GM19043 (cell line): ENCODE measurements around the gene ATP1A2.
A peak's percentile ranks its signal among the peaks of the same experiment; 100 is the strongest.

ENCODE experiments used
- ATAC-seq: cut with Tn5 transposase; IDR thresholded peaks from one replicate; pipeline ENCODE4 v1.9.1; 2021; ENCODE audit warnings: low read depth; ENCODE audit not compliant: unreplicated experiment

The ATP1A2 gene

GRCh38 chr1:160084771-160085321, 30.7 kb upstream of the ATP1A2 start:
- ATAC-seq, result no peak

GRCh38 chr1:160085686-160086455, 29.7 kb upstream of the ATP1A2 start:
- ATAC-seq, result peak; percentile 48

GRCh38 chr1:160086456-160086892, 29.1 kb upstream of the ATP1A2 start:
- no peak for ATAC-seq

DNA sequence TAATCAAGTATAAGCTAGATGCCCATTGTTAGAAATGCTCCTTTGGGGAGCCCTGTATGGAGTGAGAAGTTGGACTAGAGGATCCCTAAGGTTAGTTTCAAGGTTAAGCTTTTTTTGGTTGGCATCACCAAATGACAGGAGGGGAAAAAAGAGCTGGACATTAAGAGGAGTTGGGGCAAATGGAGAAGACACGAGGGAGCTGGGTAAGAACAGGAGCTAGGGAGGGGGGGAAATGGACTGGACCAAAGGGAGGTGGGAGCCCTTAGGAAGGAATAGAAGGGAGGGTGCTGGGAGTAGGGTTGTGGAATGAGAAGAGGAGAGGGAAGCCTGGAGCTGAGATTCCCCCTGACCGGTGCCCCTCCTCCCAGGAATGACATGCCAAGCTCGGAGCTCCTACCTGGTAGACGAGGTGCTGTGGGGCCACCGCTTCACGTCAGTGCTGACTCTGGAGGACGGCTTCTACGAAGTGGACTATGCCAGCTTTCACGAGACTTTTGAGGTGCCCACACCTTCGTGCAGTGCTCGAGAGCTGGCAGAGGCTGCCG, 28.4 kb upstream of the ATP1A2 start:
- no peak for ATAC-seq

DNA sequence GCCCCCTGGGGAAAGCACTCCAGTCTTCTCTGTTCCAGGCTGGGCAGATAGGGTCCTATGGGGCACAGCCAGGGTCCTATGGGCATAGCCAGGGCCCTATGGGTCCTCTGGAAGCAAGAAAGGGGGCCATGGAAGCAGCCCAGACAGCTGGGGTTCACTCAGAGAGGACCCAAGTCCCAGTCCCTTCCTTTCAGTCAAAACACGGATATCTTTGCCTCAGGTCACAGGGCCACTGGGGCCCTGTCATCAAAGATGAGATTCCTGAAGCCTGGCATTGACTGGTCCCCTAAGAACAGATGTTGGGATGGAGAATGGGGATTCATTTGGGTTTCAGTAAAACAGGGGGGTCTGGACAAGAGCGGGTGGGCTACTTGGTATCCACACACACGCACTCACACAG, 25.7 kb upstream of the ATP1A2 start:
- ATAC-seq, result no peak

GRCh38 chr1:160090760-160091159, 24.8 kb upstream of the ATP1A2 start:
- no peak for ATAC-seq

DNA sequence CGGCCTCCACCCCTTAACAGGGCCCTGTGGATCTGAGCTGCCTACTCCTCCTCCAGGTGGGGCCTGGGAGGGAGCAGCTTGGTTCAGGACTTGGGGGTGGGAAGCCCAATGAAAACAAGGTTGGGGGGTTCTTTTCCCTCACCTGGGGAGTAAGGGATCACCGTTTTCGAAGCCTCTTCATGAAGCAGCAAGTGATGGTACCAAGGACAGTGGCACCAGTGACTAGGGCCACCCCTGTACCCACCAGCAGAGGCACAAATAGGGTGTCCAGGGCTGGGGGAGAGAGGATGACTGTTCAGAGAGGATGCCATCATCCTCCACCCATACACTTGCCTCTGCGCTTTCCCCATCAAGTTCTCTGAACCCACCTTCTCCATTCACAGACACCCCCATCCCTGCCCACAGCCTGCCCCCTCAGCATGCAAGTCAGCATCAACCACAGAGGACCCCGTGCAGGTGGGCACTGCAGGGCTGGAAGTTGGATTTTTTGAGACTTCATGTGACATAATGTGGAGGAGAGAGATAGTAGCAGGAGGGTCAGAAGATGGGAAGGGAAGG, 23.8 kb upstream of the ATP1A2 start:
- no peak for ATAC-seq

GRCh38 chr1:160092366-160093068, 23.0 kb upstream of the ATP1A2 start:
- no peak for ATAC-seq

DNA sequence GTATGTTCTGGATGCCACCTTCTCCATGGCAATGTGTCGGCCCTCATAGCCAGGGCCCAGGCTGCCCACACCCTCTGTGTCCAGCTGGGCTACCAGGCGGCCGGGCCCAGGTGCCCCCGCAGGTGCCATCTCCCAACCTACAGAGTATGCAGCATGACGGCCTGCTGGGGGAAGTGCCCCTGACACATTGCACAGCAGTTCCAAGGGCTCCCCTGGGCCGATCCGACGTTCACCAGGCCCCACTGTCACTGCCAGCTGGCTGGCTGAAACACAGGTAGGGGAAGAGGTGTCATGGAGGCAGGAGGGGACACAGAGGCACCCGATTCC, 22.5 kb upstream of the ATP1A2 start:
- no peak for ATAC-seq

DNA sequence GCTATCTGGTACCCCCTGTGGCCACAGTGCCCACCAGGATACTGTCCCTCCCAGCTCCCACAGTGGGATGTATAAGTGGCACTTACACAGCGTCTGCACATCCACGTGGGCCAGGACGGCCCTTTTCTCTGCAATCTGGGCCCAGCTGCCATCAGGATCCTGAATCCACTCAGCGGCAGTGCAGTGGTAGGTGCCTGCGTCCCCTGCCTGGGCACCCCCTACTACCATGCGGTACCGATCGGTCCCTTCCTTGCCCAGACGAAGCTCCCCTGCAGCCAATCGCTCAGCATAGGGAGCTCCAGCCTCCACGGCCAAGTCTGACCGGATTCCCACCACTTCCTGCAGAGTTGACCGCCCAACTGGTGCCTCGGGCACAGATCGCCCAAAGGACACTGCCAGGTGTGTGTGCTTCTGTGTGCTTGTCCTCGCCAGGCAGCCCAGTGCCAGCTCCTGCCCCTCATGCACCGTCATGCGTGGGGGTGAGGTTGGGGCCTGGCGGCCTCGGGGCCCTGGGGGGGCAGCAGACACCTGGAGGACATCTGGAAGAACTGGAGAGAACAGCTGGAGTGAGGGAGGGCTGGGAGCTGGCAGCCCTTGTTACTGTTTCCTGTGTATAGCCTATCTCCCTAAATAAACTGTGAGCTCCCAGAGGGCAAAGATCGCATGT, 21.8 kb upstream of the ATP1A2 start:
- ATAC-seq, result no peak

DNA sequence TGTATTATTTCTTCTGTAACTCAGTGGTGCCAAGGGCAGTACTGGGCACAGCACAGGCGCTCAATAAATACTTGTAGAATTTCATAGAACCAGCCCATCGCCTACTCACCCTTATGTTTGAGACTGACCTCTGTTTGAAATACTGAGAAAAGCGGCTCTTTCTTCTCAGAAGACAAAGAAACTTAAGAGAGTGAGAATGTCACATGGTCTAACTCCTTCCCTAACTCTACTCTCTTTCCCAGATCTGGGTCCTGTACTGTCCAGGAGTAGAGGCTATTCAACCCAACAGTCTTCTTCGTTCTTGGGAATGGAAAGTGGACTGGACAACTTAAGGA, 21.3 kb upstream of the ATP1A2 start:
- no peak for ATAC-seq

DNA sequence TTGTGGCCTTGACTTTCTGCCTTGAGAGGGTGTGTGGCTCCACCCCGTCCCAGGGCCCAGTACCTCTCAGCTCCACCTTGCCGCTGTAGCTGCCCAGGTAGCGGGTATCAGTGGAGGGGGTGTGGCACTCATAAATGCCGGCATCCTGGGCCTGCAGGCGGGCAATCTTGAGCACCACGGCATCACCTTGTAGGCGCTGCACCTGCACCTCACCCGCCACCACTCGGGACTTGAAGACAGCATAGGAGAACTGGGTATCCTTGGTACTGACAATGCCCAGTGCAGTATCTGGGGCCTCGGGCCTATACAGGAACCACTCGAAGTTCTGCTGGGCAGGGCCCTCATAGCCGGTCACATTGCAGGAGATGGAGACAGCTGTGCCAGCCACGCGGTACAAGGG, 20.8 kb upstream of the ATP1A2 start:
- ATAC-seq, result no peak

GRCh38 chr1:160095382-160096105, 20.0 kb upstream of the ATP1A2 start:
- no peak for ATAC-seq

GRCh38 chr1:160096274-160097116, 19.1 kb upstream of the ATP1A2 start:
- ATAC-seq, result no peak

GRCh38 chr1:160097151-160097910, 18.2 kb upstream of the ATP1A2 start:
- no peak for ATAC-seq

- ATAC-seq, result peak; percentile 45
These were observed 17.4 kb upstream of the ATP1A2 start, which contains the start of gene IGSF8 for GRCh38 chr1:160097911-160098851. TSS of gene IGSF8 (minus strand) at chr1:160098619. CDS start at chr1:160098472, 147 bp downstream.

- peak; percentile 84 for ATAC-seq
These were observed 16.6 kb upstream of the ATP1A2 start for GRCh38 chr1:160098852-160099561.
